ENCODE data around the gene KCNA1. TPM values are rescaled to one million over a fixed set of nuclear protein-coding genes. Genes with fewer than 3 reads are reported as not detected.

The KCNA1 gene
- total RNA-seq, 1 experiment from 2014 or later: not detected

- no peaks in the 10 kb centered on the region for H3K79me2 ChIP-seq (ENCODE audit: insufficient read depth, low read length)
- no peak overlapping the region for H3K4me3 ChIP-seq (replicated peaks in 1 of 2; ENCODE audit: low read depth in 1 of 2, low read length in 2 of 2)
- H3K9ac ChIP-seq (ENCODE audit: low read length): no peak overlapping the region
- H3K27me3 ChIP-seq (ENCODE audit: insufficient read depth, low read length): peaks cover 75% of the 10 kb centered on the region
- H3K27ac ChIP-seq (ENCODE audit: low read depth, low read length): no peak overlapping the region
- H3K4me2 ChIP-seq (ENCODE audit: low read length): no peak overlapping the region
- DNase-seq (ENCODE audit: low read depth, low spot score) (no peak), ATAC-seq (no peak)
- TF ChIP-seq POLR2A (IDR thresholded peaks at IDR 0.05; ENCODE audit: borderline replicate concordance, extremely low read depth, insufficient read depth, insufficient read length) (no peak), ZFX (IDR thresholded peaks at IDR 0.05) (no peak), CBX3 (IDR thresholded peaks at IDR 0.05; ENCODE audit: low read depth) (no peak), JUND (IDR thresholded peaks at IDR 0.05) (no peak), YY1 (IDR thresholded peaks at IDR 0.05; ENCODE audit: extremely low read depth, insufficient replicate concordance, low read depth, low read length) (no peak), EGR1 (IDR thresholded peaks at IDR 0.05; ENCODE audit: low read depth) (no peak), SIN3A (IDR thresholded peaks at IDR 0.05; ENCODE audit: low read depth) (no peak), ZNF274 (IDR thresholded peaks at IDR 0.05; ENCODE audit: low read depth, low read length) (no peak), ZBTB33 (IDR thresholded peaks at IDR 0.05; ENCODE audit: extremely low read depth, insufficient replicate concordance, low read length) (no peak), RAD21 (IDR thresholded peaks at IDR 0.05; ENCODE audit: low read depth) (no peak), SRF (IDR thresholded peaks at IDR 0.05; ENCODE audit: low read depth) (no peak), POLR2AphosphoS5 (IDR thresholded peaks at IDR 0.05; ENCODE audit: low read depth, low read length) (no peak), FOSL1 (IDR thresholded peaks at IDR 0.05; ENCODE audit: low read depth) (no peak), EZH2phosphoT487 (IDR thresholded peaks at IDR 0.05; ENCODE audit: borderline replicate concordance) (no peak), TCF7L2 (IDR thresholded peaks at IDR 0.05; ENCODE audit: borderline replicate concordance, extremely low read depth, insufficient read depth, insufficient read length) (no peak), SP1 (IDR thresholded peaks at IDR 0.05; ENCODE audit: low read depth) (no peak)
- TF ChIP-seq, protein P1, sequence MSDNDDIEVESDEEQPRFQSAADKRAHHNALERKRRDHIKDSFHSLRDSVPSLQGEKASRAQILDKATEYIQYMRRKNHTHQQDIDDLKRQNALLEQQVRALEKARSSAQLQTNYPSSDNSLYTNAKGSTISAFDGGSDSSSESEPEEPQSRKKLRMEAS (IDR thresholded peaks at IDR 0.05): no peak
- TF ChIP-seq, protein P2, sequence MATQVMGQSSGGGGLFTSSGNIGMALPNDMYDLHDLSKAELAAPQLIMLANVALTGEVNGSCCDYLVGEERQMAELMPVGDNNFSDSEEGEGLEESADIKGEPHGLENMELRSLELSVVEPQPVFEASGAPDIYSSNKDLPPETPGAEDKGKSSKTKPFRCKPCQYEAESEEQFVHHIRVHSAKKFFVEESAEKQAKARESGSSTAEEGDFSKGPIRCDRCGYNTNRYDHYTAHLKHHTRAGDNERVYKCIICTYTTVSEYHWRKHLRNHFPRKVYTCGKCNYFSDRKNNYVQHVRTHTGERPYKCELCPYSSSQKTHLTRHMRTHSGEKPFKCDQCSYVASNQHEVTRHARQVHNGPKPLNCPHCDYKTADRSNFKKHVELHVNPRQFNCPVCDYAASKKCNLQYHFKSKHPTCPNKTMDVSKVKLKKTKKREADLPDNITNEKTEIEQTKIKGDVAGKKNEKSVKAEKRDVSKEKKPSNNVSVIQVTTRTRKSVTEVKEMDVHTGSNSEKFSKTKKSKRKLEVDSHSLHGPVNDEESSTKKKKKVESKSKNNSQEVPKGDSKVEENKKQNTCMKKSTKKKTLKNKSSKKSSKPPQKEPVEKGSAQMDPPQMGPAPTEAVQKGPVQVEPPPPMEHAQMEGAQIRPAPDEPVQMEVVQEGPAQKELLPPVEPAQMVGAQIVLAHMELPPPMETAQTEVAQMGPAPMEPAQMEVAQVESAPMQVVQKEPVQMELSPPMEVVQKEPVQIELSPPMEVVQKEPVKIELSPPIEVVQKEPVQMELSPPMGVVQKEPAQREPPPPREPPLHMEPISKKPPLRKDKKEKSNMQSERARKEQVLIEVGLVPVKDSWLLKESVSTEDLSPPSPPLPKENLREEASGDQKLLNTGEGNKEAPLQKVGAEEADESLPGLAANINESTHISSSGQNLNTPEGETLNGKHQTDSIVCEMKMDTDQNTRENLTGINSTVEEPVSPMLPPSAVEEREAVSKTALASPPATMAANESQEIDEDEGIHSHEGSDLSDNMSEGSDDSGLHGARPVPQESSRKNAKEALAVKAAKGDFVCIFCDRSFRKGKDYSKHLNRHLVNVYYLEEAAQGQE (IDR thresholded peaks at IDR 0.05; ENCODE audit: low read depth): no peak
- TF ChIP-seq, protein P3, sequence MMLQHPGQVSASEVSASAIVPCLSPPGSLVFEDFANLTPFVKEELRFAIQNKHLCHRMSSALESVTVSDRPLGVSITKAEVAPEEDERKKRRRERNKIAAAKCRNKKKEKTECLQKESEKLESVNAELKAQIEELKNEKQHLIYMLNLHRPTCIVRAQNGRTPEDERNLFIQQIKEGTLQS (IDR thresholded peaks at IDR 0.05): no peak
- intact Hi-C loops (cut with micrococcal nuclease): loop anchor here (5.0 kb wide), 1 partner anchor 121 kb away; no protein-coding TSS in a partner anchor
- POLR2A ChIA-PET: no interaction called here
- H3K4me1 ChIP-seq (ENCODE audit: control insufficient read depth in 1 of 2, insufficient read depth in 2 of 2, low read length in 2 of 2): no peaks in the 10 kb centered on the region
- no peaks in the 10 kb centered on the region for H3K9me3 ChIP-seq (ENCODE audit: control insufficient read depth in 1 of 2, insufficient read depth in 1 of 2, low read depth in 1 of 2, low read length in 2 of 2)
- H3K9me2 ChIP-seq (ENCODE audit: insufficient read depth): no peaks in the 10 kb centered on the region
- RAD21 ChIA-PET (ENCODE audit: low non-redundant PET in 1 of 2, low total read pairs in 2 of 2, uncharacterized antibody in 2 of 2, unreplicated experiment in 2 of 2): no interaction called here
- CTCF ChIA-PET: no interaction called here
- no peaks in the 10 kb centered on the region for H3K36me3 ChIP-seq (ENCODE audit: control insufficient read depth in 1 of 2, insufficient read depth in 2 of 2, low read length in 2 of 2)
- no peaks in the 10 kb centered on the region for H4K20me1 ChIP-seq (ENCODE audit: insufficient read depth)
- no peak overlapping the region for H2AFZ ChIP-seq (ENCODE audit: low read depth, low read length, poor library complexity, severe bottlenecking)
- BruUV-seq (replicated peaks): no TSS peak
Observed at GRCh38 chr12:4871514-4871913, 38.2 kb upstream of the KCNA1 start.
